GM21723 (cell line): ENCODE data around the gene EMP2.

Source experiments
- ATAC-seq: cut with Tn5 transposase; IDR thresholded peaks from one replicate; pipeline ENCODE4 v1.9.1; 2021; ENCODE audit warnings: mild to moderate bottlenecking, moderate library complexity; ENCODE audit not compliant: unreplicated experiment

The EMP2 gene

DNA sequence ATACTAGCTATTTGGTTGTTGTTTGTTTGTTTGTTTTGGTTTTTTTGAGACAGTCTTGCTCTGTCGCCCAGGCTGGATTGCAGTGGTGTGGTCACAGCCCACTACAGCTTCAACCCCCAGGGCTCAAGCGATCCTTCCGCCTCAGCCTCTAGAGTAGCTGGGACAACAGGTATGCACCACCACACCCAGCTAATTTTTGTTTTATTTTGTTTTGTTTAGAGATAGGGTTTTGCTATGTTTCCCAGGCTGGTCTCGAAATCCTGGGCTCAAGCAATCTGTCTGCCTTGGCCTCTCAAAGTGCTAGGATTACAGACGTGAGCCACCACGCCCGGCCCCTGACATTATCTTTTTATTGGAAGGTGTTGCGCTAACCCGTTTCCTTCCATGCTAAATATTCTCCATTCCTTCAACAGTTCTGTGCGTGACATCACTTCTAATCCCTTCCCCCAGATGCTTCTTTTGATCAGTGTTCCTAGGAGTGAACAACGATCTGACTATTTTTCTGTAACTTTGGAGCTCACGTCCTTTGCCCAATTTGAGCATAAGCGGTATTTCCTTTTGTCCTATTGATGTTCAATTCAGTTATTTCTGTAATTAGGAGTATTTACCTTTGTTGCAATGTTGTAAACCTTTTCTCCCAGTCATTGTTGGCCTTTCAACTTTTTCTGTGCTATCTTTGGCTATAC, 30.2 kb upstream of the EMP2 start:
- ATAC-seq, result no peak

- no peak for ATAC-seq
These were observed 29.0 kb upstream of the EMP2 start for GRCh38 chr16:10609402-10609774.

- no peak for ATAC-seq
These were observed 28.4 kb upstream of the EMP2 start for GRCh38 chr16:10608687-10609401.

- ATAC-seq, result no peak
These were observed 26.8 kb upstream of the EMP2 start for GRCh38 chr16:10607157-10607556.

- no peak for ATAC-seq
These were observed 26.2 kb upstream of the EMP2 start for GRCh38 chr16:10606607-10607006.

- no peak for ATAC-seq
These were observed 25.2 kb upstream of the EMP2 start for GRCh38 chr16:10605636-10606035.

- ATAC-seq, result no peak
These were observed 21.3 kb upstream of the EMP2 start for GRCh38 chr16:10601444-10602408.

- peak; percentile 58 for ATAC-seq
These were observed 20.5 kb upstream of the EMP2 start for GRCh38 chr16:10600782-10601443.

GRCh38 chr16:10599626-10600025, 19.2 kb upstream of the EMP2 start:
- ATAC-seq, result no peak

DNA sequence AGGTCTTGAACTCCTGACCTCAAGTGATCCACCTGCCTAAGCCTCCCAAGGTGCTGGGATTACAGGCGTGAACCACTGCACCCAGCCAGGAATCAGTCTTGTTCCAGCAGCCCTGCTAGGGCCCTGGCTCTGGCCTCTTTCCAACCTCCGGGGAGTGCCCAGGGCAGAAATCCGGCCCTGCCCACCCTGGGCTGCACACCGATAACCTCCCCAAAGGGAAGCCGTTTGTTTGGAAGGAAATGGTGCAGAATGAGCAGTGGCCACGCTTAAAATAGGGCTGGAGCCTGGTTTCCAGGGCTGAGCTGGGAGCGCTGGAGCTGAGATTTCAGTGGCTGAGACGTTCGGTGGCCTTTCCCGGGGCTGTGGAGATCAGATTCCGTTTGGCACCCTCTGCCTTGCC, 17.8 kb upstream of the EMP2 start:
- no peak for ATAC-seq

DNA sequence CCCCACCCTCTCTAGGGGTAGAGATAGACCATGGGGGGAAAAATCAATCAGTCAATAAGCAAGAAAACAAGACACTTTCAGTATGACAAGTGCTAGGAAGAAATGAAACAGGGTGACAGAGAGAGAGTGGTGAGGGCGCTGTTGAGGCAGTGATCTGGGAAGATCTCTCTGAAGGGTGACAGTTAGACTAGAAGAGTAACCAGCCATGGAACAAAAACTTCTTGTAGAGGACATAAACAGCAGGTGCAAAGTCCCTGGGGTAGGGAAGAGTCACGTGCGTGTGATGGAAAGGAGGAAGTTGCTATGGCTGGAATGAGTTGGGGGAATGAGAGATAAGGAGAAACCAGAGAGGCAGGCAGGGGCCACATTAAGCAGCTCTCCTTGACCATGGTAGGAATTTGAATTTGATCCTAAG, 16.8 kb upstream of the EMP2 start:
- no peak for ATAC-seq

DNA sequence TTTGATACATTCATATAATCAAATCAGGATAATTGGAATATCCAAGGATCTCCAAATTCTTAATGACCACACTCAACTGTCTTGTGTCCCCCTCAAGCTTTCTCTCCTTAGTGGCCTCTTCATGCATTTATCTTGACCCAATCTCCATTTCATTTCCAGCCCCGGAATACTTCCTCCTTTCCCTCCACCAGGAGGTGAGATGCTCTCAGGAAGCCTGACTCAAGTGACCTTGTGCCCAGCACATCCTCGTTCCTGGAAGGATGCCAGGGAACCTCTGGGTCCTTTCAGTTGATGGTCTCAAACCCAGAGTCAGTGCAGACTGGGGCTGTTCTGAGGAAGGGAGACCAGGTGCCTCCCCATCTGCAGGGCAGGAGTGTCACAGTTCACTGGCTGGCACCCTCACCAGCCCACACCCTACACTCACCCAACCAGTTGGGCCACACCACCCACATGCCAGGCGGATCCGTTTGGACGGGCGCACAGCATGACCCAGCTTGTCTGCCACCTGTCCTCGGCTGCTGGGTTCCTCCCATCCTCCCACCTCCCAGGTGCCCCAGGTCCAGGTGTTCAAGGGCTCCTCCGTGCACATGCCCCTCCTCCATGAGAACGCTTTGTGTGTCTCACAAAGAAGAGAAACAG, 14.0 kb upstream of the EMP2 start:
- no peak for ATAC-seq

DNA sequence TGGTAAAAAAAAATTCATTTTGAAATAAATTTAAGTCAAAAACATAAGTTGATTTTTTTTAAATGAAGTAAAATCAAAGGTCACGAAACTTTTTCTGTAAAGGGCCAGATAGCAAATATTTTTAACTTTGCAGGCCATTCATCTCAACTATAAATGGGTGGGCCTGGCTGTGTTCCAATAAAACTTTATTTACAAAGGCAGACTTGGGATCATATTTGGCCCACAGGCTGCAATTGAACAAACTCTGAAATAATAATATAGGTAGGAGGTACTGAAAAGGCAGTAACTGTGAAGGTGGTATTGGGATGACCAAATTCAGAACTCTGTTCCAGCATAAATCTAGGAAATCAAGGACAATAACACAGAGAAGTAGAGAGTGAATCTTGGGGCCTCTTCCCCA, 12.2 kb upstream of the EMP2 start:
- no peak for ATAC-seq

GRCh38 chr16:10590342-10590741, 9.9 kb upstream of the EMP2 start:
- no peak for ATAC-seq

DNA sequence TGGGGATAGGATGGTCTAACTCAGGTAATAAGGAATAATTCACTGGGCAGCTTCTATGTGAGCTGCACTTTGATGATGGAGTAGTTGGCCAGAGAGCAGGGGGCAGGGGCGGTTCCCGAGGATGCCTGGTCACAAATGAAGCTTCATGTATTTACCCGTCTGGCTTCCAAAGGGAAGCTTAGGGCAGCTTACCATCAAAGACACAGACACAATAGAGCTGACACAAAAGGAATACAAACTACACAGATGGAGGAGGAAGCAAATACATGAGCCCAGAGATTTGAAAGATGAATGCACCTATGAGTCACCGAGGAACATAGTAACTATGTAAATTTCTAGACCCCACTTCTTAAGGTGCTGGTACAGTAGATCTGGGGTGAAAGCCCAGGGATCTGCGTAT, 8.7 kb upstream of the EMP2 start:
- ATAC-seq, result no peak

- ATAC-seq, result no peak
These were observed 7.2 kb upstream of the EMP2 start for GRCh38 chr16:10587622-10588021.

DNA sequence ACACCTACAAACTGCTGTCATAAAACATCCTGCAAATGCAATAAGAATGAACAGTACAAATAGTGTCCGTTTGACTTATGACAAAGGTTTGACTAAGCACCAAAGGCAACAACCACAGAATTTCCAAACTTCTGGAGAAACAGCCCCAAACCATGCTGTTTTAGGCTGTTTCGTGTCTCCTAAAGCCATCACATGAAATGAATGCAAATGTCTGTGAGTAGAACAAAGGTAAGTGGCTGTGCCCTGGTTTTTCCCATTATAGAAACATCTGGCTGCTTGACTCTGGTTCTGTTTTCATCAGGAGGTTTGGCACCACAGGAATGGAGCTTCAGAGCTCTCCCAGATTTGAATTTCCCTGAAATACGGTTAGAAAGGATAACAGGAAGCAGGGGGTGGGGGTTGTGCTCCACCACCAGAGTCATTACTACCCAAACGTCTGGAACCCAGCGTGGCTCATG, 4.6 kb upstream of the EMP2 start:
- no peak for ATAC-seq

GRCh38 chr16:10583269-10583668, 2.9 kb upstream of the EMP2 start:
- ATAC-seq, result no peak

GRCh38 chr16:10581507-10581906, 1.1 kb upstream of the EMP2 start:
- ATAC-seq, result no peak

DNA sequence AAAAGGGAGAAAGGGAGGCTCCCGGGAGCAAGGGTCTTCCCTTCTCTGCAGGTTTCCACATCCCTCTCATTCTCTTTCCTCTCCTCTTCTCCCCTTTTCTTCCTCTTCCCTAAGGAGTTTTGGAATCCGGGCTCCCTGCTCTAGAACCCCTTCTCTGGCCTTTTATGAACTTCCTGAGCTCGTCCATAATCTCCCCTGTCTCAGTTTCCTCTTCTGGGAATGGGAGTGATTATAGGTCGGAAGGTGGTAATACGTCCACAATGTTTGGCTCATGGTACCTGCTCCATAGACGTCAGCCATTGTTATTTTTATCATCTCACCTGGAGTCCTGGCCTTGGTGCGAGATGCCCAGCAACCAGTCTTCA, 467 bp upstream of the EMP2 start:
- ATAC-seq, result no peak

- no peak for ATAC-seq
These were observed 828 bp downstream of the EMP2 start for GRCh38 chr16:10579575-10579964.
